ENCODE results near the gene NR1D2.

DNA sequence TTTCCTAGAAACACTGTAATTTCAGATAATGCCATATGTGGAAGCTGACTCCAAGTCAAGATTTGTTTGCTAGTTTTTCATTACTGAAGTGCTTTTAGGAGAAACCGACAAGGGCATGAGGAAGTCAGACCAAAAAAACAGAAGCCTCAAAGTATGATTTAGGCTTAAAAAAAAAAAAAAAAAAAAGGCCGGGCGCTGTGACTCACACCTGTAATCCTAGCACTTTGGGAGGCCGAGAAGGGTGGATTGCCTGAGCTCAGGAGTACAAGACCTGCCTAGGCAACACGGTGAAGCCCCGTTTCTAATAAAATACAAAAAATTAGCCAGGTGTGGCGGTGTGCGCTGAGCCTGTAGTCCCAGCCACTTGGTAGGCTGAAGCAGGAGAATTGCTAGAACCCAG lies 16.6 kb upstream of the NR1D2 start:
- TF ChIP-seq, protein P1, sequence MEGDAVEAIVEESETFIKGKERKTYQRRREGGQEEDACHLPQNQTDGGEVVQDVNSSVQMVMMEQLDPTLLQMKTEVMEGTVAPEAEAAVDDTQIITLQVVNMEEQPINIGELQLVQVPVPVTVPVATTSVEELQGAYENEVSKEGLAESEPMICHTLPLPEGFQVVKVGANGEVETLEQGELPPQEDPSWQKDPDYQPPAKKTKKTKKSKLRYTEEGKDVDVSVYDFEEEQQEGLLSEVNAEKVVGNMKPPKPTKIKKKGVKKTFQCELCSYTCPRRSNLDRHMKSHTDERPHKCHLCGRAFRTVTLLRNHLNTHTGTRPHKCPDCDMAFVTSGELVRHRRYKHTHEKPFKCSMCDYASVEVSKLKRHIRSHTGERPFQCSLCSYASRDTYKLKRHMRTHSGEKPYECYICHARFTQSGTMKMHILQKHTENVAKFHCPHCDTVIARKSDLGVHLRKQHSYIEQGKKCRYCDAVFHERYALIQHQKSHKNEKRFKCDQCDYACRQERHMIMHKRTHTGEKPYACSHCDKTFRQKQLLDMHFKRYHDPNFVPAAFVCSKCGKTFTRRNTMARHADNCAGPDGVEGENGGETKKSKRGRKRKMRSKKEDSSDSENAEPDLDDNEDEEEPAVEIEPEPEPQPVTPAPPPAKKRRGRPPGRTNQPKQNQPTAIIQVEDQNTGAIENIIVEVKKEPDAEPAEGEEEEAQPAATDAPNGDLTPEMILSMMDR (tag by site-specific recombination; IDR thresholded peaks at IDR 0.05), result no peak
- TF ChIP-seq, protein P2, sequence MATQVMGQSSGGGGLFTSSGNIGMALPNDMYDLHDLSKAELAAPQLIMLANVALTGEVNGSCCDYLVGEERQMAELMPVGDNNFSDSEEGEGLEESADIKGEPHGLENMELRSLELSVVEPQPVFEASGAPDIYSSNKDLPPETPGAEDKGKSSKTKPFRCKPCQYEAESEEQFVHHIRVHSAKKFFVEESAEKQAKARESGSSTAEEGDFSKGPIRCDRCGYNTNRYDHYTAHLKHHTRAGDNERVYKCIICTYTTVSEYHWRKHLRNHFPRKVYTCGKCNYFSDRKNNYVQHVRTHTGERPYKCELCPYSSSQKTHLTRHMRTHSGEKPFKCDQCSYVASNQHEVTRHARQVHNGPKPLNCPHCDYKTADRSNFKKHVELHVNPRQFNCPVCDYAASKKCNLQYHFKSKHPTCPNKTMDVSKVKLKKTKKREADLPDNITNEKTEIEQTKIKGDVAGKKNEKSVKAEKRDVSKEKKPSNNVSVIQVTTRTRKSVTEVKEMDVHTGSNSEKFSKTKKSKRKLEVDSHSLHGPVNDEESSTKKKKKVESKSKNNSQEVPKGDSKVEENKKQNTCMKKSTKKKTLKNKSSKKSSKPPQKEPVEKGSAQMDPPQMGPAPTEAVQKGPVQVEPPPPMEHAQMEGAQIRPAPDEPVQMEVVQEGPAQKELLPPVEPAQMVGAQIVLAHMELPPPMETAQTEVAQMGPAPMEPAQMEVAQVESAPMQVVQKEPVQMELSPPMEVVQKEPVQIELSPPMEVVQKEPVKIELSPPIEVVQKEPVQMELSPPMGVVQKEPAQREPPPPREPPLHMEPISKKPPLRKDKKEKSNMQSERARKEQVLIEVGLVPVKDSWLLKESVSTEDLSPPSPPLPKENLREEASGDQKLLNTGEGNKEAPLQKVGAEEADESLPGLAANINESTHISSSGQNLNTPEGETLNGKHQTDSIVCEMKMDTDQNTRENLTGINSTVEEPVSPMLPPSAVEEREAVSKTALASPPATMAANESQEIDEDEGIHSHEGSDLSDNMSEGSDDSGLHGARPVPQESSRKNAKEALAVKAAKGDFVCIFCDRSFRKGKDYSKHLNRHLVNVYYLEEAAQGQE (tag by site-specific recombination; IDR thresholded peaks at IDR 0.05), result no peak
- TF ChIP-seq ZNF792 (tag by site-specific recombination; IDR thresholded peaks at IDR 0.05), result no peak
- TF ChIP-seq ZNF555 (tag by site-specific recombination; conservative IDR thresholded peaks at IDR 0.05), result no peak
- no peak for TF ChIP-seq ZBTB20 (tag by site-specific recombination; IDR thresholded peaks at IDR 0.05)

Measured in HEK293 (cell line).